ENCODE results near the gene BCAT1.
"Not testable (repeated sequence)": the region's sequence is repeated elsewhere in the genome, so short reads cannot be mapped to it uniquely, and the experiment has no call there.

The BCAT1 gene

DNA sequence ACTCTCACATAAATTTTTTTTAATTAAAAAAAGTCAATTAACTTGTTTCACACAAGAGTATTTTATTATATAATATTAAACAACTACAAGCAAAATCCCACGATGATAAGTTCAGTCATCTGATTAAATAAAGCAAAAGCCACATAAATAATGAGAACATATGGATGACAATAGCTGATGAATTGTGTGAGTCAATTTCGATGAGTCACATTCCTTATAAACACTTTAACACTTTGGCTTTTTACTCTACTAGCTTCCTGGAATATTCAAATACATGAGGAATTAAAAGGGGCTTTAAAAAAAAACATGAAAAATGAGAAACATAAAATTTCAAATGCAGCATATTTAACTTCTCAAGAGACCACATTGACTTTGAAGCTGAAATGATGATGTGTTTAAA is 95.3 kb downstream of the BCAT1 start:
- no peaks in the 10 kb centered on the region for H3K36me3 ChIP-seq (ENCODE audit: control insufficient read depth in 2 of 2, insufficient read depth in 2 of 2, low read length in 2 of 2)
- no peak overlapping the region for H3K9ac ChIP-seq (ENCODE audit: low read length in 2 of 2)
- H3K27ac ChIP-seq (ENCODE audit: low read length), result no peak overlapping the region
- no peaks in the 10 kb centered on the region for H3K4me1 ChIP-seq (ENCODE audit: control insufficient read depth, insufficient read depth, low read length)
- no peaks in the 10 kb centered on the region for H3K27me3 ChIP-seq (ENCODE audit: control insufficient read depth in 1 of 2, insufficient read depth in 2 of 2, low read length in 2 of 2)
- no peaks in the 10 kb centered on the region for H3K9me3 ChIP-seq (ENCODE audit: control insufficient read depth in 2 of 2, low read length in 2 of 2)
- no peak overlapping the region for H3K4me3 ChIP-seq (ENCODE audit: low read length in 2 of 2)

GRCh38 chr12:24853094-24853493 is 95.8 kb downstream of the BCAT1 start:
- Histone ChIP-seq H3K9ac (ENCODE audit: low read length in 2 of 2) (no peak overlapping the region), H3K4me3 (ENCODE audit: low read length in 2 of 2) (no peak overlapping the region), H3K27ac (ENCODE audit: low read length) (no peak overlapping the region), H3K27me3 (ENCODE audit: control insufficient read depth in 1 of 2, insufficient read depth in 2 of 2, low read length in 2 of 2) (no peaks in the 10 kb centered on the region), H3K4me1 (ENCODE audit: control insufficient read depth, insufficient read depth, low read length) (no peaks in the 10 kb centered on the region), H3K9me3 (ENCODE audit: control insufficient read depth in 2 of 2, low read length in 2 of 2) (no peaks in the 10 kb centered on the region), H3K36me3 (ENCODE audit: control insufficient read depth in 2 of 2, insufficient read depth in 2 of 2, low read length in 2 of 2) (no peaks in the 10 kb centered on the region)

- Histone ChIP-seq H3K4me3 (ENCODE audit: low read length in 2 of 2) (no peak overlapping the region), H3K4me1 (ENCODE audit: control insufficient read depth, insufficient read depth, low read length) (no peaks in the 10 kb centered on the region), H3K9me3 (ENCODE audit: control insufficient read depth in 2 of 2, low read length in 2 of 2) (no peaks in the 10 kb centered on the region), H3K9ac (ENCODE audit: low read length in 2 of 2) (no peak overlapping the region), H3K36me3 (ENCODE audit: control insufficient read depth in 2 of 2, insufficient read depth in 2 of 2, low read length in 2 of 2) (no peaks in the 10 kb centered on the region), H3K27ac (ENCODE audit: low read length) (no peak overlapping the region), H3K27me3 (ENCODE audit: control insufficient read depth in 1 of 2, insufficient read depth in 2 of 2, low read length in 2 of 2) (no peaks in the 10 kb centered on the region)
Measured at GRCh38 chr12:24852420-24852819, 96.5 kb downstream of the BCAT1 start.

GRCh38 chr12:24851883-24852282 is 97.0 kb downstream of the BCAT1 start:
- H3K9ac ChIP-seq (ENCODE audit: low read length in 2 of 2); H3K36me3 ChIP-seq (ENCODE audit: control insufficient read depth in 2 of 2, insufficient read depth in 2 of 2, low read length in 2 of 2); H3K27me3 ChIP-seq (ENCODE audit: control insufficient read depth in 1 of 2, insufficient read depth in 2 of 2, low read length in 2 of 2); H3K27ac ChIP-seq (ENCODE audit: low read length); H3K9me3 ChIP-seq (ENCODE audit: control insufficient read depth in 2 of 2, low read length in 2 of 2); H3K4me1 ChIP-seq (ENCODE audit: control insufficient read depth, insufficient read depth, low read length); H3K4me3 ChIP-seq (ENCODE audit: low read length in 2 of 2): not testable (repeated sequence)

- Histone ChIP-seq H3K27ac (ENCODE audit: low read length) (no peak overlapping the region), H3K27me3 (ENCODE audit: control insufficient read depth in 1 of 2, insufficient read depth in 2 of 2, low read length in 2 of 2) (no peaks in the 10 kb centered on the region), H3K9ac (ENCODE audit: low read length in 2 of 2) (no peak overlapping the region), H3K4me1 (ENCODE audit: control insufficient read depth, insufficient read depth, low read length) (no peaks in the 10 kb centered on the region), H3K9me3 (ENCODE audit: control insufficient read depth in 2 of 2, low read length in 2 of 2) (no peaks in the 10 kb centered on the region), H3K36me3 (ENCODE audit: control insufficient read depth in 2 of 2, insufficient read depth in 2 of 2, low read length in 2 of 2) (no peaks in the 10 kb centered on the region), H3K4me3 (ENCODE audit: low read length in 2 of 2) (no peak overlapping the region)
Measured at GRCh38 chr12:24851341-24851740, 97.6 kb downstream of the BCAT1 start.

DNA sequence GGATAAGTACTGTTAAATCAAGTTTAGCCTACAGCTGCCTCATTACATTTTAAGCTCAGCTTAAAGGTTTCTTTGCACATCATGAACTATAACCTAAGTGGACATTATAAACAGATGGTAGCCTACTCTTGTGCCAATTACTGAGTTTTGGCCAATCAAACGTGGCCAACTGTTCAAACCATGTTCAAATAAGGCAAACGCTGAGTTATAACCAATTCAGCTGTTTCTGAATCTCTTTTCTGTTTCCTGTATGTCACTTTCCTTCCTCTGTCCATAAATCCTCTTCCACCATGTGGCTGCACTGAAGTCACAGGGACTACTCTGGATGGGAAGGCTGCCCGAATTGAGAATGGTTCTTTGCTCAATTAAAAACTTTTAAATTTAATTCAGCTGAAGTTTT is 98.4 kb downstream of the BCAT1 start:
- Histone ChIP-seq H3K27ac (ENCODE audit: low read length) (no peak overlapping the region), H3K36me3 (ENCODE audit: control insufficient read depth in 2 of 2, insufficient read depth in 2 of 2, low read length in 2 of 2) (no peaks in the 10 kb centered on the region), H3K4me1 (ENCODE audit: control insufficient read depth, insufficient read depth, low read length) (no peaks in the 10 kb centered on the region), H3K4me3 (ENCODE audit: low read length in 2 of 2) (no peak overlapping the region), H3K27me3 (ENCODE audit: control insufficient read depth in 1 of 2, insufficient read depth in 2 of 2, low read length in 2 of 2) (no peaks in the 10 kb centered on the region), H3K9me3 (ENCODE audit: control insufficient read depth in 2 of 2, low read length in 2 of 2) (no peaks in the 10 kb centered on the region), H3K9ac (ENCODE audit: low read length in 2 of 2) (no peak overlapping the region)

DNA sequence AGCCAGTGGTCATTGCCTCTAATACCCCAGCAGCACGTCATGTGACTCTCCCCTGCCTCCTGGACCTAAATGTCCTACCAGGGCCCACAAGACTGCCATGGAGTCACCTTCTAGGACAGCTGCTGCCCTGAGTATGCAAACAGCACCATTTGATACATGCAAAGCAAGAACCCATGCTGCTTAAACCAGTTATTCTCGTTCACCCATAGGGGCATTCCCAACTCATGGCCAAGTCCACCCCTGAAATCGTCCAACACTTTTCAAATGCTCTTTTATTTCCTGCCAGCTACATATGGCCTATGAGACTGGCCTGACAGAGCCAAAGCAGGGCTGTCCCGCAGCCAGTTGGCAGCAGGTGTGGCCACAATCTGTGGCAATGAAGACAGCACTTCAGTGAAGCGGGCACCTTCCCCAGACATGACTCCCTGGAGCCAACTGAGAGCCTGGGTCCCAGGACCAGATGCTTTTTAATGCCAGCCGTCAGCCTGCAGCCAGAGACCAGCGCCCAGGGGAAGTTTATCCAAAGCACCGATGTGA is 99.9 kb downstream of the BCAT1 start:
- Histone ChIP-seq H3K27me3 (ENCODE audit: control insufficient read depth in 1 of 2, insufficient read depth in 2 of 2, low read length in 2 of 2) (no peaks in the 10 kb centered on the region), H3K27ac (ENCODE audit: low read length) (no peak overlapping the region), H3K36me3 (ENCODE audit: control insufficient read depth in 2 of 2, insufficient read depth in 2 of 2, low read length in 2 of 2) (no peaks in the 10 kb centered on the region), H3K9me3 (ENCODE audit: control insufficient read depth in 2 of 2, low read length in 2 of 2) (no peaks in the 10 kb centered on the region), H3K9ac (ENCODE audit: low read length in 2 of 2) (no peak overlapping the region), H3K4me1 (ENCODE audit: control insufficient read depth, insufficient read depth, low read length) (no peaks in the 10 kb centered on the region), H3K4me3 (ENCODE audit: low read length in 2 of 2) (no peak overlapping the region)

- H3K27ac ChIP-seq (ENCODE audit: low read length), result no peak overlapping the region
- H3K9ac ChIP-seq (ENCODE audit: low read length in 2 of 2), result no peak overlapping the region
- H3K4me1 ChIP-seq (ENCODE audit: control insufficient read depth, insufficient read depth, low read length), result no peaks in the 10 kb centered on the region
- H3K36me3 ChIP-seq (ENCODE audit: control insufficient read depth in 2 of 2, insufficient read depth in 2 of 2, low read length in 2 of 2), result no peaks in the 10 kb centered on the region
- H3K9me3 ChIP-seq (ENCODE audit: control insufficient read depth in 2 of 2, low read length in 2 of 2), result no peaks in the 10 kb centered on the region
- no peak overlapping the region for H3K4me3 ChIP-seq (ENCODE audit: low read length in 2 of 2)
- H3K27me3 ChIP-seq (ENCODE audit: control insufficient read depth in 1 of 2, insufficient read depth in 2 of 2, low read length in 2 of 2), result no peaks in the 10 kb centered on the region
Measured at GRCh38 chr12:24846689-24847088, 102.2 kb downstream of the BCAT1 start.

GRCh38 chr12:24845615-24846014 is 103.3 kb downstream of the BCAT1 start:
- Histone ChIP-seq H3K9me3 (ENCODE audit: control insufficient read depth in 2 of 2, low read length in 2 of 2) (no peaks in the 10 kb centered on the region), H3K36me3 (ENCODE audit: control insufficient read depth in 2 of 2, insufficient read depth in 2 of 2, low read length in 2 of 2) (no peaks in the 10 kb centered on the region), H3K4me3 (ENCODE audit: low read length in 2 of 2) (no peak overlapping the region)

DNA sequence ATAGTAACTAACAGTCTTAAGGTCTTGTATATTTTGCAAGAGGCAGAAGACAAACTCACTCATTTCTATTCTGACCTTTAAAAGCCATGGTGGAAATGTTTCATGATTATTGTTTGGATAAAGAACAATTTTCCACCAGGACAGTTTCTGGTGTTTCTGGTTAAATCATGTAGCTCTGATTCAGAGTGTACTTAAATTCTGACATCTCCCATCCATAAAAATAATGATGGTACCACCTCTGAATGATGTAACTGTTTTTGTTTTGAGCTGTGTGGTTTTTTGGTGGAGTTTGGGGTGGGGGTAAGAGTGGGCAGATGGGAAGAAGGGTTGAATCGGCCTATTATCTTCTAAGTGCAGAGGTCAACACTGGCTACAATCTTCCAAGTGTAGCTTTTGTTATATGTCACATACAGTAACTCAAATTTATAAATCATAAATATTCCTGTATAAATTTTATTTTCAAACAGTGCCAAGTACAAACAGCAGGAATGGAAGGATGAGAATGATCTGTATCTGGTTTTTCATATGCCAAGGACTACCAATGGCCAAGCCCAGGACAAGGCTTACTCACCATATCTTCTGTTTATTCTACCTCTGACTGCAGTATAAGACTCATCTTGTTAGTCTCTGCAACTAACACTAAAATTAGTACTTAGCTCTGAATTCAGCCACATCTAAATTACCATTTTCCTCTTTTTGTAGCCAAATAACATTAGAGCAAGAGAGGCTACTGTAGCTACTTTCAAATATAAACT is 108.7 kb downstream of the BCAT1 start:
- Histone ChIP-seq H3K9ac (ENCODE audit: low read length in 2 of 2) (no peak overlapping the region), H3K4me3 (ENCODE audit: low read length in 2 of 2) (no peak overlapping the region), H3K27ac (ENCODE audit: low read length) (no peak overlapping the region), H3K27me3 (ENCODE audit: control insufficient read depth in 1 of 2, insufficient read depth in 2 of 2, low read length in 2 of 2) (no peaks in the 10 kb centered on the region), H3K4me1 (ENCODE audit: control insufficient read depth, insufficient read depth, low read length) (no peaks in the 10 kb centered on the region), H3K9me3 (ENCODE audit: control insufficient read depth in 2 of 2, low read length in 2 of 2) (no peaks in the 10 kb centered on the region), H3K36me3 (ENCODE audit: control insufficient read depth in 2 of 2, insufficient read depth in 2 of 2, low read length in 2 of 2) (no peaks in the 10 kb centered on the region)

More at GRCh38 chr12:24845615-24846014, 103.3 kb downstream of the BCAT1 start:
- Histone ChIP-seq H3K27ac (ENCODE audit: low read length) (no peak overlapping the region), H3K4me1 (ENCODE audit: control insufficient read depth, insufficient read depth, low read length) (no peaks in the 10 kb centered on the region), H3K9ac (ENCODE audit: low read length in 2 of 2) (no peak overlapping the region), H3K27me3 (ENCODE audit: control insufficient read depth in 1 of 2, insufficient read depth in 2 of 2, low read length in 2 of 2) (no peaks in the 10 kb centered on the region)

GRCh38 chr12:24839268-24839791 is 109.6 kb downstream of the BCAT1 start:
- no peaks in the 10 kb centered on the region for H3K4me1 ChIP-seq (ENCODE audit: control insufficient read depth, insufficient read depth, low read length)
- no peaks in the 10 kb centered on the region for H3K27me3 ChIP-seq (ENCODE audit: control insufficient read depth in 1 of 2, insufficient read depth in 2 of 2, low read length in 2 of 2)
- no peaks in the 10 kb centered on the region for H3K9me3 ChIP-seq (ENCODE audit: control insufficient read depth in 2 of 2, low read length in 2 of 2)
- H3K9ac ChIP-seq (ENCODE audit: low read length in 2 of 2), result no peak overlapping the region
- H3K27ac ChIP-seq (ENCODE audit: low read length), result no peak overlapping the region
- no peaks in the 10 kb centered on the region for H3K36me3 ChIP-seq (ENCODE audit: control insufficient read depth in 2 of 2, insufficient read depth in 2 of 2, low read length in 2 of 2)
- H3K4me3 ChIP-seq (ENCODE audit: low read length in 2 of 2), result no peak overlapping the region

All from stomach smooth muscle (tissue), 2 donors.